Putamen (tissue), 1 donor: Measurements from ENCODE around the gene REC8.
A peak's percentile ranks its signal among the peaks of the same experiment; 100 is the strongest.

Experiments used
- DNase-seq: peaks from one replicate; pipeline ENCODE4 v3.0.0-alpha.2; 2016; ENCODE audit warnings: low spot score

Gene REC8

DNA sequence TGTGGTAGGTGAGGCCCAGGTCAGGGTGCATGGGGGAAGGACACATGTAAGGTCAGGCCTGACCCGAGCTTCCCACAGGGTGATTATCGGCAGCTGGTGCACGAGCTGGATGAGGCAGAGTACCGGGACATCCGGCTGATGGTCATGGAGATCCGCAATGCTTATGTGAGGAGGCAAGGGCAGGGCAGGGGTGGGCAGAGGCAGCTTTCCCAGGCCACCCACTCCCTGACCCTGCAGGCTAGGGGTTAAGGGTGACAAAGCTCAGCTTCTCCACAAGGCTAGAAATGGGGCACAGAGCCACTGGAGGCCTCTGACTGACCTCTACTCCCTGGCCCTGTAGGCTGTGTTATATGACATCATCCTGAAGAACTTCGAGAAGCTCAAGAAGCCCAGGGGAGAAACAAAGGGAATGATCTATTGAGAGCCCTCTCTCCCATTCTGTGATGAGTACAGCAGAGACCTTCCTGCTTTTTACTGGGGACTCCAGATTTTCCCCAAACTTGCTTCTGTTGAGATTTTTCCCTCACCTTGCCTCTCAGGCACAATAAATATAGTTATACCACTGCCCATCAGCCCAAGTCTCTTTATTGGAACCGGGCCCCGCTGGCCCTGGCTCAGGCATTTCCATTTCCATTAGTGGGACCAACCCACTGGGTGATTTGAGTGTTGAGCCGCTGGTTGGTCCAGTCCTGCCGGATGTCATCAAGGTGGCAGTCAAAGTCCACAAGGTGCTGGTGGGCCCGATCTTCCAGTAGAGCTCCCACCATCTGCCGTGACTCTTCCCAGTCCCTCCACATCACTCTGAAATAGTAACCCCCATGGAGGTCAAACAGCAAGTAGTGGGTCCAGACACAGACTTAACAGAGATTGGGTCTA is 33.2 kb upstream of the REC8 start:
- no peak for DNase-seq

DNA sequence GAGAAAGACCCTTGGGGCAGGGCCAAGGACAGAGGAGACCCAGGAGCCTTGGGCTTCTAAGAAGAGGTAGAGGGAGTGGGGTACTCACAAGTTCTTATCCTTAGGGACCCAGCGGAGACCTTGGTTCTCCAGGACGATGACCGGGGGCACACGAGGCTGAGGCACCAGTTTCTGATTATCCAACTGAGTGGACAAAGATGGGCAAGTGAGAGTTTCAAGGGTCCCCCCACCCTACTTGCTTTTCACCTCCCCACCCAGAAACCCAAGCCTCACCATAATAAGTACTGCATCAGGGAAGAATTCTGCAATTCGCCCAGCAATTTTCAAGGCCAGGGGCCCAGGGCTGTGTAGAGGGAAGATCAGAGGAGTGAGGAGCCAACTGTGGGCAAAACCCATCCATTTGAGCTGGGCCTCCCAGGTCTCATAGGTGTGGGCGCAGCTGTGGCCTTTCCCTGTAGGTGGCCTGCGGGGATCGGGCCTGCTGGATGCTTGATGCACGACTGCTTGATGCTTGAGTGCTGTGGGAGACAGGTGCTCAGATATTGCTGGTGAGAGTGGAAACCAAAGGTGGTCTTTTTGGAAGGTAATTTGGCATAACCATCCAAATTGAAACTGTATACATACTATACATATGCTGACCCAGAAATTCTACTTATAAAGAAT is 32.5 kb upstream of the REC8 start:
- DNase-seq, result no peak

DNA sequence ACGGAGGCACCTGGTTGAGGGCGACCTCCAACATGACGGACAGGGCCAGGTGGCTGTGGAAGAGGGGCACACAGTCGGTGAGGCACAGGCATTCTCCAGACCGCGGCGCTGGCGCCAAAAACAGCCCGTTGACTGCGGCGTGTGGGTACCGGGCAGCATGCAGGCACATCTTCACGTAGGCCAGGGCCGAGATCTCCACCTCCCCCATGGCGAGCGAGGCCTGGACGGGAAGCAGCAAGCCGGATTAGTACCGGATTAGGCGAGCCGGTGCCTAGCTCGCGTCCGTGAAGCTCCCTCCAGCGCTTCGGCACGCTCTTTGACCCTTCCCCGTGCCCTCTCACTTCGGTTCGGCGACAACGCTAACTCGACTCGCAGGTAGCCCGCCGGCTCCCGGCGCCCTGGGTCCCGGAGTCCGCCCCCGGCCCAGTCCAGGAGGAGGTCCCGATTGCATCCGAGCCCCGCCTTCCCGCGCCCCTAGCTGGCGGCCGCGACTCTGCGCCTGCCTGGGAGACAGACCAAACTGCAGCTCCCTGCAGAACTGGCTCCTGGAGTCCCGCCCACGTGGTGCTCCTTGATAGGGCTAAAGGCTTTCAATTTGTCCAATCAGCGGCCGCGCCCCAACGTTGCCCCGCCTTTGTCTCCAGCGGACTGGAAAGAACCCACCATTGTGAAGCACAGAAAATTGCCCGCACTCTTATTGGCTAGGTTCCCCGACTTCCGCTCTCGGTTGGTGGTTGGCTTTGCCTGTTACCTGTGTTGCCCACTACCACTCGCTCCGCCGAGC is 30.6 kb upstream of the REC8 start, which contains the start of gene EMC9:
Gene EMC9, minus strand, starts transcription at position 495 of the 784 bp plus-strand sequence. Its CDS starts 287 bp downstream, at position 208.
- peak; percentile 99 for DNase-seq

DNA sequence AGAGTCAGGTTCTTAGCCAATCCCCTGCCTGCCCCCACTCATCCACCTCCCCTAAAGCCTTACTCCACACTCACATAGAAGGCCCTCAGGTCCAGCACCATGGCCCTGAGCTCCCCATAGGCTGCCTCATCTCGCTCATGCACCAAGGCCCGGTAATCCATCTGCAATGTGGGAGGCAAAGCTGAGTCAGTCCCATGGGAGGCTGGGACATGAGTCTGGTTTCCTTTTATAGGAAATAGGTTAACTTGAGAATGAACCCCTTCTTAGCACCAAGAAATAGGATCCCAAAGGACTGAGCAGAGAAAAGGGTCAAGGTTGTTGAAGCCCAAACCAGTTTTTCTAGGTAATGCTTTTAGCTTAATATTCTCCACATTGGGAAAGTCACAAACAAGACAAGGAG is 28.4 kb upstream of the REC8 start:
- no peak for DNase-seq

DNA sequence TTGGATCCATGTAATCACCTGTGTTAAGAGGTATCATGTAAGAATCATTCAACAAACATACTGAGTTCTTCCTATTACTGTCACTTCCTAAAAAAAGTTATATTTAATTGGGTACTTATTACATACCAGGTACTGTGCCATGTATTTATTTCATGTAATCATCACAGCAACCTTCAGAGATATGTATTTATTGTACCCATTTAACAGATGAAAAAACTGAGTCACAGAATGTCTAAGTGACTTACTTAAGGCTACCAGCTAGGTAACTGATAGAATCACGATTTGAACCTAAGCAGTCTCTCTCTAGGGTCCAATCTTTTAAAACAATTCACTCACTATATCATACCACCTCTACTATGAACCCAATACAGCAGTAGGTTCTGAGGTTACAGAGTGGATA is 27.4 kb upstream of the REC8 start:
- DNase-seq, result no peak

DNA sequence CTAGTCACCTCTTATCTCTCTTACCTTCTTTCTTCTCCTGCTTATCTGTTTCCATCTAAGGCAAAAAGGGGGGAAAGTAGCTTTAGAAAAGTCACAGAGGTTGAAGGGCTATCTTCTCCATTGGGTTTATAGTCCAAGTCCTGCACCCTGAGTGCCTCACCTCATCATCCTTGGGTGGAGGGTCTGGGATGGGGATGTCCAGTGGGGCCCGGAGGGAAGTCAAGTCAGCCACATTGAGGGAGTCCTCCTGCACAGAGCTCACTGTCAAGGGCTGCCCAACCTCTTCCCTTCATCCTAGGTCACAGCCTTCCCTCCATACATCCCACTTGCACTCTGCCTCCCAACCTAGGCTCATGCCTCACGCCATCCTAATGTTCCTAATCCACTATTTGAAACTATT is 26.7 kb upstream of the REC8 start:
- DNase-seq, result no peak

DNA sequence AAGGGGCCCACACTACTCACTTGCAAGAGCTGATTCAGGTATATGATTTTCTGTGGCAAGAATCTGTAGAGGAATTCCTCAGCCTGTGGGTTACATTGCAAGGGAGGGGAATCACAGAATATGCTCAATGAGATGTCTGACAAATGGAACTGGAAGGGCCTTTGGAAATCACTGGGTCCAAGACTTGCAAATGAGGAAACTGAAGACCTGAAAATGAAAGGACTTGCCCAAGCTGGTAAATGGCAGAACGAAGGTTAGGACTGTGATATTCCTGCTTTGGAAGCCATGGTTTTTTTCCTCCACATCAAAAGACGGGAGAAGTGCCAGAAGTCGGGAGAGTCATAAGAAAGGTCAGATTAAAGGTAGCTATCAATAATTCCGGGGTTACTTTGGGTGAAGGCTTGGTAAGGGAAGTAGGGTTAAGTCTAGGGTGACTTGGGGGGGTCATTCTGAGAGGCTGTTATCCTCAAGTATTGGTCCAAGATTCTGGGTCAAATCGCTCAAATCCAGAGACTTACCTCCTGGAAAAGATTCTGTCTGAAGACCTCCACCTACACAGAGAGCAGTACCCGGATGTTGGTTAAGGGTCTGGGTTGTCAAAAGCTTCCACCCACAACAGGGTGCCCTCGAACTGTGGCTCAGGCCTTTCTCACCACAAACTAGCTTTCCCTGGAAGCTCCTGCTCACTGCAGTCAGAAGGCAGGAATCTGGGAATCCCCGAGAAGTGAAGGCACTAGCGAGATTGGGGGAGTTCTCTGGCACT is 26.0 kb upstream of the REC8 start:
- DNase-seq, result no peak

DNA sequence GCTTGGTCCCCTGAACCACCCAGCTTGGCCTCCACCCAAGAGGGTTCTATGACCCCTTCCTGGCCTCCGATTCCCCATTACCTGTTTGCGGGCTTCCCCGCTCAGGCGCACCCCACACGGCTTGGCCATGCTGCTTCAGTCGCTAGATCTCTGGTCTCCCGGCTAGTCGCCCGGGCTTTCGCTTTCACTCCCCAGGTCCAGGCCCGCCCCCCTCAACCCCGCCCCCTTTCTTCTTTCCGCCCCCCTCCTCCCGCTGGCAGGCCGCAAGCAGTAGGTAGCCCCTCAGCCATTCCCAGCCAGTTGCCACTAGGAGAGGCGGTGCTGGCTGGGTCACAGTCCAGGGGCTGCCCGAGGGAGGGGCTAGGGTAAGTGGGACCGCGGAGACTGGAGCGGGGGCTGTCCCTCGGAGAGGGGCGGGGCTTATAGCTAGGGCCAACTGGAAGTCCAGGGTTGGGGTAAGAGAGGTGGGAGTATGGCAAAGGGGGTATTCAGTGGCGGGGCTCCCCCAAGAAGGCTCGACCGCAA is 25.4 kb upstream of the REC8 start, which contains the start of gene PSME2:
Gene PSME2, minus strand, starts transcription at position 158 of the 525 bp plus-strand sequence. Its CDS starts 29 bp downstream, at position 129.
- peak; percentile 83 for DNase-seq

DNA sequence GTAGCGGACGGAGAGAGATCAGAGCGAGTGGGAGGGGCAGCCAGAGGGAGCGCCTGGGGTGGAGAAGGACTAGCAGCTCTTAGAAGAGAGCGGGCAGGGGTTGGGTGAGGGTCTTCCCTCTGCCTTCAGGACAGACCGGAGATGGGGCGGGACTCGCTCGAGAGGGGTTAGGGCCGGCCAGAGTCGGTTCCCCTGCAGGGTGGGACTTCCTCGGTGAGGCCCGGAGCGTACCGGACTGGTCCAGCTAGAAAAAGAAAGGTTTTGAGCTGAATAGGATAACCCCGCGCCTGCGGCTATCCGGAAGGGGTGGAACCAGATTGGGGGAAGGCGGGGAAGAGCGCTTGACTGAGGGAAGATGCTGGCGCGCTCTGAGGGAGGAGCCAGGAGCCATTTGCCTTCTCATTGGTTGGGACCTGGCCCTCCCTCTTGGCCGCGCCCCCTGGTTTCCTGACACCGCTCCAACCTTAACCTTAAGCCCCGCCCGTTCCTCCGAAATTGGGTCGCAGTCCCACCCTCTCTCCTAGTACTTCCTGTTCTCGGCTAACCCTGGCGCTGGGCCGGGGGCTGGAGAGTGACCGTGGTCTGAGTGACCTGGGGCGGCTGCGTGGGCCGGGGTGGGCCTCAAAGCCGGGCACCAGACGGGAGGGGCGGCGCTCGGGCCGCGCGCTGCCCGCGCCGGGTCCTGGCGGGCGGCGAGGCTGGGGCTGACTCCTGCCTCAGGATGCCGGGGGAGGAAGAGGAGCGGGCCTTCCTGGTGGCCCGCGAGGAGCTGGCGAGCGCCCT is 24.7 kb upstream of the REC8 start, which contains the start of gene RNF31:
Gene RNF31, plus strand, starts transcription at position 521 of the 783 bp plus-strand sequence. Its CDS starts 201 bp downstream, at position 722.
- DNase-seq, result peak; percentile 99

DNA sequence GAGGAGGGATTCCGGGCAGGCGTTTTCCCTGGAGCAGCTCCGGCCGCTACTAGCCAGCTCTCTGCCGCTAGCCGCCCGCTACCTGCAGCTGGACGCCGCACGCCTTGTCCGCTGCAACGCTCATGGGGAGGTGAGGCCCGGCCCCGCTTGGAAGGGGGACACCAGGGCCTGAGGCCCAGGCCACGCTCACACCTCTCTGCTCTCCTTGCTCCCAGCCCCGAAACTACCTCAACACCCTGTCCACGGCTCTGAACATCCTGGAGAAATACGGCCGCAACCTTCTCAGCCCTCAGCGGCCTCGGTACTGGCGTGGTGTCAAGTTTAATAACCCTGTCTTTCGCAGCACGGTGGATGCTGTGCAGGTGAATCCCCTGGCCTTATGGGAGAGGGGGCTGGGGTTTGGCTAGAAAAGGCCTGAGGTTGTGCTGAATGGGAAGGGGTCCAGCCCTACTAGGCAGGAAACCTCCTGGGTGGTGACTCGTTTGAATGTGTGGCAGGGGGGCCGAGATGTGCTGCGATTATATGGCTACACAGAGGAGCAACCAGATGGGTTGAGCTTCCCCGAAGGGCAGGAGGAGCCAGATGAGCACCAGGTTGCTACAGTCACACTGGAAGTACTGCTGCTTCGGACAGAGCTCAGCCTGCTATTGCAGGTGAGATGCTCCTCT is 24.0 kb upstream of the REC8 start:
- DNase-seq, result no peak

DNA sequence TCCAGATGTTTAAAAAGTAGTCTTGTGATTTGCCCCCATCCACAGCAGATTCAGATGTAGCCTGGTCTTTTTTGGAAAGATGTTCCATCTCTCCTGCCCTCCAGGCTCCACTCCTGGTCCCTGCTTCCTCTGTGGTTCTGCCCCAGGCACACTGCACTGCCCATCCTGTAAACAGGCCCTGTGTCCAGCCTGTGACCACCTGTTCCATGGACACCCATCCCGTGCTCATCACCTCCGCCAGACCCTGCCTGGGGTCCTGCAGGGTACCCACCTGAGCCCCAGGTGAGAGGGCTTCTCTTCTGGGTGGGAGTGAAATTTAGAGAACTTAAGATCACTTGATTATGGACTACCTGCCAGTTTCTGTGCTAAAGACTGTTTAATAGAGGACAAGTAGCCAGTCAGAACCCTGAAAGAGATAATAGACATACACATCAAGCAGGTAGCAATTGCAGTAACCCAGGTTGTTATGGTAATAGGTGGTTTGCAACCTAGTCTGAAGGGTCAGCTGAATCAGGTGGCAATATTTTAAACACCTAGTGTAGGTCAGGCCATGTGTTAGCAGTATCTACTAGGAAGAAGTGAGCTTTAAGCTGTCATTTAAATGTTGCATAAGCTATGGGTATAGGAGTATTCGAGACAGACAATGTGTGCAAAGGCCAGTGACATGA is 22.4 kb upstream of the REC8 start:
- DNase-seq, result no peak

DNA sequence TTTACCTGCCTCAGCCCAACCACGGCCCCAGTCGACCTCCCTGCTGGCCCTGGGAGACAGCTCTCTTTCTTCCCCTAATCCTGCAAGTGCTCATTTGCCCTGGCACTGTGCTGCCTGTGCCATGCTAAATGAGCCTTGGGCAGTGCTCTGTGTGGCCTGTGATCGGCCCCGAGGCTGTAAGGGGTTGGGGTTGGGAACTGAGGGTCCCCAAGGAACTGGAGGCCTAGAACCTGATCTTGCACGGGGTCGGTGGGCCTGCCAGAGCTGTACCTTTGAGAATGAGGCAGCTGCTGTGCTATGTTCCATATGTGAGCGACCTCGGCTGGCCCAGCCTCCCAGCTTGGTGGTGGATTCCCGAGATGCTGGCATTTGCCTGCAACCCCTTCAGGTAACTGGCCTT is 21.8 kb upstream of the REC8 start:
- DNase-seq, result no peak

DNA sequence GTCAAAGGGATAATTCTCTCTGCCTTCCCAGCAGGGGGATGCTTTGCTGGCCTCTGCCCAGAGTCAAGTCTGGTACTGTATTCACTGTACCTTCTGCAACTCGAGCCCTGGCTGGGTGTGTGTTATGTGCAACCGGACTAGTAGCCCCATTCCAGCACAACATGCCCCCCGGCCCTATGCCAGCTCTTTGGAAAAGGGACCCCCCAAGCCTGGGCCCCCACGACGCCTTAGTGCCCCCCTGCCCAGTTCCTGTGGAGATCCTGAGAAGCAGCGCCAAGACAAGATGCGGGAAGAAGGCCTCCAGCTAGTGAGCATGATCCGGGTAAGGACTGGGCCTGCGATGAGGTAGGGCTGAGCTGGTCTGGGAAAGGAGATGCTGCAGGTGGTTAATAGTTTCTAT is 21.3 kb upstream of the REC8 start:
- no peak for DNase-seq

DNA sequence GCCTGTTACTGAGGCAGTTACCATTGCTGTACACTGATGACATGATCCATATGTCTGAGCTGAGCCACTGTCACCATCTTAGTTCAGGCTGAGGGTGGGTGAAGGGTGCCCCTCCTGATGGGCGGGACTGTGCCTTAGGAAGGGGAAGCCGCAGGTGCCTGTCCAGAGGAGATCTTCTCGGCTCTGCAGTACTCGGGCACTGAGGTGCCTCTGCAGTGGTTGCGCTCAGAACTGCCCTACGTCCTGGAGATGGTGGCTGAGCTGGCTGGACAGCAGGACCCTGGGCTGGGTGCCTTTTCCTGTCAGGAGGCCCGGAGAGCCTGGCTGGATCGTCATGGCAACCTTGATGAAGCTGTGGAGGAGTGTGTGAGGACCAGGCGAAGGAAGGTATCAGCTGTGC is 20.9 kb upstream of the REC8 start:
- no peak for DNase-seq

DNA sequence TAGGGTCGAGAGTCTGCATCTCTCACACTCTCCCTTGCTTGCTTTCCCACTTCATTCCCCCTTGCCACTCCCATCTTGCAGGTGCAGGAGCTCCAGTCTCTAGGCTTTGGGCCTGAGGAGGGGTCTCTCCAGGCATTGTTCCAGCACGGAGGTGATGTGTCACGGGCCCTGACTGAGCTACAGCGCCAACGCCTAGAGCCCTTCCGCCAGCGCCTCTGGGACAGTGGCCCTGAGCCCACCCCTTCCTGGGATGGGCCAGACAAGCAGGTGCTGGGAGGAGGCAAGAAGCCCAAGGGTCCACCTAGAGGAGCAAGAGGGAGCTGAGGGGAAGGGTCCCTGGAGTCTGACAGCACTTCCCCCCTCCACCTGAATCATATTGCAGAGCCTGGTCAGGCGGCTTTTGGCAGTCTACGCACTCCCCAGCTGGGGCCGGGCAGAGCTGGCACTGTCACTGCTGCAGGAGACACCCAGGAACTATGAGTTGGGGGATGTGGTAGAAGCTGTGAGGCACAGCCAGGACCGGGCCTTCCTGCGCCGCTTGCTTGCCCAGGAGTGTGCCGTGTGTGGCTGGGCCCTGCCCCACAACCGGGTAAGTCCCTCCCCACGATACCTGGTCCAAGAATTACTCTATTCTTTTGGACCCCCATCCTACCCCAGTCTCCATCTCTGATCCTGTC is 20.3 kb upstream of the REC8 start:
- no peak for DNase-seq

DNA sequence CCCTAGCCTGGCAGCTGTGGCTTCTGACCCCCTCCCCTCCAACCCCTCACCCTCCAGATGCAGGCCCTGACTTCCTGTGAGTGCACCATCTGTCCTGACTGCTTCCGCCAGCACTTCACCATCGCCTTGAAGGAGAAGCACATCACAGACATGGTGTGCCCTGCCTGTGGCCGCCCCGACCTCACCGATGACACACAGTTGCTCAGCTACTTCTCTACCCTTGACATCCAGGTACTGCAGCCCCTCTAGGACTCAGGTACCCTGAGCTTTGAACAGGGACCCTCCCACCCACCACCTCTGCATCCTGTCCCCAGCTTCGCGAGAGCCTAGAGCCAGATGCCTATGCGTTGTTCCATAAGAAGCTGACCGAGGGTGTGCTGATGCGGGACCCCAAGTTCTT is 16.8 kb upstream of the REC8 start:
- DNase-seq, result no peak

DNA sequence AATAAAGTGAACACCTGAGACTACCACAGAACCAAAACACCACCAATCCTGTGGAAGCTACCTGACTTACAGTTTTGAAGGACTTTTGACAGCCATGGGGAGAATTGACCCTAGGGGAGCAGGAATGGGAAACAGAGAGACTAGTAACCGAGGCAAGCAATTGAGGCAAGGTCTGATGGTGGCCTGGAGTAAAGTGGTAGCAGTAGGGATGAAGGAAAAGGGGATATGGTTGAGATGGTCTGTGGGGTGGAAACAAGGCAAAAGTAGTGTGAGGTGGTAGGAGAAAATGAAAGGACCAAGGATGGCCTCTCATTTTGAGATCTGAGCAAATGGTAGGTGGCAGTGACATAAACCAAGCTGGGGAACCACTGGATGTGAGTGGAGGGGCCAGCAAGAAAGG is 15.0 kb upstream of the REC8 start:
- DNase-seq, result no peak

DNA sequence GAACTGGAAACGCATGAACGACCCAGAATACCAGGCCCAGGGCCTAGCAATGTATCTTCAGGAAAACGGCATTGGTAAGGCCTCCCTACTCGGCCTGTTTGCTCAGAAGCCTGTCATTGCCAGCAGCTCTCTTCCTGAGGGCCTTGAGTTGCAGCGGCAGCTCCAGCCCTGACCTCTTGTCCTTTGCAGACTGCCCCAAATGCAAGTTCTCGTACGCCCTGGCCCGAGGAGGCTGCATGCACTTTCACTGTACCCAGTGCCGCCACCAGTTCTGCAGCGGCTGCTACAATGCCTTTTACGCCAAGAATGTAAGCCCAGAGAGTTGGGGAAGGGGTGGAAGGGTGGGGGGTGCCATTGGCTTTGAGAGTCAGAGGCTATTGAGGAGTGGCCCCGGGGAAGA is 14.5 kb upstream of the REC8 start:
- DNase-seq, result no peak
